ENCODE data around the gene SNX9.
"Not testable (repeated sequence)": the region's sequence is repeated elsewhere in the genome, so short reads cannot be mapped to it uniquely, and the experiment has no call there.

SNX9 gene

GRCh38 chr6:157823001-157823527, at the start of gene SNX9:
Gene SNX9, plus strand, starts transcription at chr6:157823246. Its CDS starts 189 bp downstream, at chr6:157823435.
- DNase-seq, result peak; percentile 72

GRCh38 chr6:157773248-157773773, 49.7 kb upstream of the SNX9 start:
- no peak for DNase-seq

DNA sequence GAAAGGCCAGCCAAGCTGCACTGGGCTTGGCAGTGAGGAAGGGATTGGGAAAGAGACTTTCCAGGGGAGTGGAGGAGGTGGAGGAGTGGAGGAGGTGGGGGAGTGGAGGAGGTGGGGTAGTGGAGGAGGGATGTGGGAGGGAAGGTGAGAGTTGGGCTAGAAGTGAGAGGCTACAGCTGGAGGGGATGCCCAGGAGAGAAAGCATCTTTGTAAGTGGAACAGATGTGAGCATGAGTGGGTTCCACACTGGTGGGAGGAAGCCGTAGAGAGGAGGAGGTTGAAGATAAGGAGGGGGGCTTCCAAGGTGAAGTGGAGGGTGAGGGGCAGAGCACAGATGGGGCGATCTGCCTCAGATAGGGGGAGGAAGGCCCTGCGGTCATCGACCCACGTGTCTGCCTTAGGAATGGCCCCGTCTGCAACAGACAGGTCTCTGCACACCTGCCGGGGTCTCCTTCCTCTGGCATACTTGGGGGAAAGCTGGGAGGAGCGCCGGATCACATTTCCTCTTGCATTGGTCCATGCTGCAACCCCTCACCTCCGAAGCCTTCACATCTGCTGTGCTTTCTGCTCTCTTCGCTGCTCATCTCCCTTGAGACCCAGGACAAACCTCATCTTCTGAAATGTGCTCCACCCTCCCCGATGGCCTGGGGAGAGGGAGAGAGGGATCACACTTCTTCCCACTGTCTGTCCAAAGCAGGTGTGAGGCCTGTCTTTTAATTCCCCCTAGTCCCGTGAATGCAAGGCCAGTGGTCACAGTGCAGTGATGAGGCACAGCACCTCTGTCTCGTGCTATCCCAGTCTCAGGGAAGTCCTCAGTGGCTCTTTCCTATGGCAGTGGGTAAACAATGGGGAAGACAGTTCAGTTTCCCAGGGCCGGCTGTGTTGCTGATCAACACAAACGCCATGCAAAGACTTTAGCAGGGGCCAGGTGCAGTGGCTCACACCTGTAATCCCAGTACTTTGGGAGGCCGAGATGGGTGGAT, 48.6 kb upstream of the SNX9 start:
- no peak for DNase-seq

- DNase-seq, result no peak
Observed at GRCh38 chr6:157775376-157775775, 47.7 kb upstream of the SNX9 start.

DNA sequence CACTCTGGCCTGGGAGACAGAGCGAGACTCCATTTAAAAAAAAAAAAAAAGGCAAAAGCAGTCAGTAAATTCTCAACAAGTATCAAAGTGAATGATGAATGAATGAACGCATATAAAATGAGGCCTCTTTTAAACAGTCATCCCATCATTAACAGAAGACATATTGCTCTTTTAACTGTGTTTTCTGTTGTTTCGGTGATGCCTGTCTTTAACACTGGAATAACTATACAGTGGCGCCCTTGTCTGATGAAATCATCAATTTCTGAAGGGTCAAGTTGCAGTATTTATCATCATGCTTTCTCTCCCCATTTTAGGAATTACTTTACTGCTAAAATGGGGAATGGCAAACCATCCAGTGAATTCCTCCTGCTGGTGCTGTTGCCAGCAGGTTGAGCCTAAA, 45.7 kb upstream of the SNX9 start:
- no peak for DNase-seq

- no peak for DNase-seq
Observed at GRCh38 chr6:157778719-157779118, 44.3 kb upstream of the SNX9 start.

DNA sequence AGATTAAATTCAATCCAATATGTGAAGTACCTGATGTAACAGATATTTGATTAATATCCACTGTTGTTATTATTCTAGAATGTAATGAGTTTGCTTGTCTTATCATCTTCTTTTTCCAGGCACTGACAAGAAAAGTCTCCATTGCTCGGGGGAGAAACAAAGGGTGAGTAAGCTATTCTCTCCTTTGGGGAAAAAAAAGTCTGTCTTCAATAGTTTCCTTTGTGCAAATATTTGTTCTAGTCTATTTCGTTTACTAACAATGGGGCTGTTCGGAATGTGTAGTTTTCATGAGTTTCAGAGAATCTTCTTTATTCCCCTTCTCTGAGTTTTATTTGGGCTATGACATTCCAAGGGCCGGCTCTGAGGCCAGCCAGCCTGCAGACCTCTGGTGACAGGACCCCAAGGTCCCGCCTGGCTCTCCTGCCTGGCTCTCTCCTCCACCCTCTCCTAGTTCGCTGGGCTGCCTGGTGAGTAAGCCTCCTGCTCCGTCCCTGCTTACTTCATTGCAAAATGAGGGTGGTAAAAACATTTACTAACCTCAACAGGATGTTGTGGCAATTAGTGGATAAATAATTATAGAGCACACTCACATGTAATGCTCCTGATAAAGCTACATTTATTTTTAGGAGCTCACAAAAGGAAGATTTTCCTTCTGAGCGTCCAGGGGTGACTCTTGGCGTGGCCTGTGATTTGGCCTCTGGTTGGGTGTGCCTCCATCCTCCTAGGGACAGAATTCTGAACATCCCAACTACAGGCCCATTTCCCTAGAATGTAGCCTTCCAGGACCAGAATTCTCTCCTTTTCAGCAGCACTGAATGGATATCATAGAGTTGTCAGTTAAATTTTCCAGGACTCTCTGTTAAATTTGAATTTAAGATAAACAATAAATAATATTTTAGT, 43.1 kb upstream of the SNX9 start:
- no peak for DNase-seq

DNA sequence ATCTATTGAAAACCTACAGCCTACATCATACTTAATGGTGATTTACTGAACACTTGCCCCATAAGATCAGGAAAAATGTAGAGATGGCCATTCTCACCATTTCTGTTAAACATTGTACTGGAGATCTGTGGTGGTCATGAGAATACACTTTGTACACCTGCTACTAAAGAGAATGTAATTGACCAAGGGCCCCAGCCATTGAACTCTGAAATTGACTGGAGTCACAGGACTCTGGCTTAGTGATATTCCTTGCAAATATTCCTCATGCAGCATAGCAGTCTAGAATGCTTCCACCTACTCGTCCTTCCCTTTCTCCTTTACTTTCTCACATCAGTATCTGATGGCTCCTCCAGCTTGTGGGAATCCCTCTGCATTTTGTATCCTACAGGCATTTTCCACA, 37.4 kb upstream of the SNX9 start:
- no peak for DNase-seq

GRCh38 chr6:157786221-157786620, 36.8 kb upstream of the SNX9 start:
- DNase-seq, result no peak

DNA sequence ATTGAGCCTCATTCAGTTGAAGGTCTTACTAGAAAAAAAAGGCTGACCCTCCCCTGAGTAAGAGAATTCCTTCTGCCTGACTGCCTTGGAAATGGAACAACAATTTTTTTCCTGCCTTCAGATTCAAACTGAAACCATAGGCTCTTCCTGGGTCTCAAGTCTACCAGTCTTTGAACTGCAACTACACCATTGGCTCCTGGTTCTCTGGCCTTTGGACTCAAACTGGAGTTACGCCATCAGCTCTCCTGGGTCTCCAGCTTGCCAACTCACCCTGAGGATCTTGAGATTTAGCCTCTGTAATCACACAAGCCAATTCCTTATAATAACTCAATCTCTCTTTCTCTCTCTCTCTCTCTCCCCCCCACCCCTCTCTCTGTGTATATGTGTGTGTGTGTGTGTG, 36.0 kb upstream of the SNX9 start:
- no peak for DNase-seq

DNA sequence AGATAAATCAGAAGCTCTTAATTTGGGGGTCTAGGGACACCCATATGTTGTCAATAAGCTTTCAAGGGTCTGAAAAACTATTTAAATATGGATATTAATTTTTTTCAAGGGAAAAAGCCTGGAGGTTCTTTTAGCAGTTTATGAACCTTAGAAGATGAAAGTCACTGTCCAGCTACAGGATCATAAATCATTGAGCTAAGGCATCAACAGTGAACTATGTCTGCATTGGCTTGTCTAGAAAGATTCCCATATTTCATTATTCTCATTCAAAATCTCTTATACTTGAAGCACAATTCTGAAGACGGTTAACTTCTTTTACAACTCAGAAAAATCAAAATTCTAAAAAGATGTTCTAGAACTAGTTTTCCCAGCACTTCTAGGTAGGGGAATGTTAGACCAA, 34.9 kb upstream of the SNX9 start:
- DNase-seq, result no peak

- DNase-seq, result no peak
Observed at GRCh38 chr6:157789297-157789696, 33.7 kb upstream of the SNX9 start.

DNA sequence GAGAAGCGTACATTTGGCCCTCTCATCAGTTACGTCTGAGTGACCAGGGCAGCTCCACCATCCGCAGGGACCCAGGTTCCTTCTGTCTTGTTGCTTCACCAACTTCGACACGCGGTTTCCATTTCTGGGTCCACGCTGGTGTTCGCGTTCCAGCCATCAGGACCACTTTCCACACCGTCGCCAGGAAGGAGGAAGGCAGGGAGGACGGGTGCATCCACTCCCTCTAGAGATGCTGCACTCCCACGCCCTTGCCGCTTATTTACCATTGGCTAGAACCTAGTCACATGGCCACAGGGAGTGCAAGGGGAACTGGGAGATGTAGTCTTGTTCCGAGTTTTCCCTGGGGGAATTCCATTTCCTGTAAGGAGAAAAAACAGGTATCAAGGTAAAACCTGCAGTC, 33.2 kb upstream of the SNX9 start:
- no peak for DNase-seq

DNA sequence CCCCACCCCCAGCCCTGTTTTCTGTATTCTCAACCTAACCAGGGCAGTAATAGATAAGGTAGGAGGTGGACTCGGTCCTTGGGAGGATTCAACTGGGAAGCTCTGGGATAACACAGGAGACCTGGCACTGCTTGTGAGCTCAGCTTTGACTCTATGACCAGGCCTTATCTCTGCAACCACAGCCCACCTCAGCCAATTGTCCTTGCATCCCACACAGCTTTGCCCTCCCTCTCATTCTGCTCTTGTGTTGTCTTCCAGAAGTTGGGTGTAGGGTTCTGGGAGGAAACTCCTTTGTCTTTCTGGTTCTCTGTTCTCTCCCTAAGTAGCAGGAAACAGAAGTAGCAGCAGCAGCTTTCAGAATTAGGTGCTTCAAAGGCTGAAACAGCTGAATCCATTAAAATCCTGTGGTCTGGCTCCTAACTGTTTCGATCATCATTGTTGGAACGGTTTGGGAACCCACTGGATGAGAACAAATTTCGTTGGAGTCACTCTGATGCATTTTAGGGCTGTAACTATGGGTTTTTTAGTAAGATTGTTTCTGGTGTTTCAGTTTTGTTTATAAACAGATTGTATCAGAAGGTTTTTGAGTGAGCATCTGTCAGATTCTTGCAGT, 32.4 kb upstream of the SNX9 start:
- no peak for DNase-seq

DNA sequence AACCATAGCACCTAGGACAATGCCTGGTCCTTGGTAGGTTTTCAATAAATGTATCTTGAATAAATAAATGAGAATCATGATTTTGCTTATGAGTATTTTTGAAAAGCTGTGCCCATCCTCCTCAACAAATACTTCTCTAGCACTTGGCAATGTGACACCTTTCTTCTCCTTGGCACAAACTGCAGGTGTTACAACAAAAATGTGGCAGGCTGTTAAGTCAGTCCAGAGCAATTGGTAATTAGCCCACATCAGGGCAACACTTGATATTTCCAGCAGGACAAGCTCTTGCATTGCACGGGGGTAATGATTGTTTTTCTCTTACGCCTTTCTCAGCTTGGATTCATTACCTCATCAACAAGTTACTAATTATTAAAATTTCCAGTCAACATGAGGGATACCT, 31.6 kb upstream of the SNX9 start:
- DNase-seq, result no peak

DNA sequence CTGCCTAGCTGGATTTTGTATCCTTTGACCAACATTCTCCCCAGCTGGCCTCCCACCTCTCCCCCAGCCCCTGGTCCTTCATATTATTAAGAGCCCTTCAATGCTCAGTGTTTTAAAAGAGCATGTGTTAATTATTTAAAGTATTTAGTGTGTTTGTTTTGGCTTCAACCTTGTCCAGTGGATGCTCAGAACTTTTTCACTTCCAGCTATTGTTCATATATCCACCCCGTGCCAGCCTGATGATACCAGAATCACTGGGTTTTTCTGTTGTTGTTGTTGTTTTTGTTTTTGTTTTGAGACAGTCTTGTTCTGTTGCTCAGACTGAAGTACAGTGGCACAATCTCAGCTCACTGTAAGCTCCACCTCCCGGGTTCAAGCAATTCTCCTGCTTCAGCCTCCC, 30.4 kb upstream of the SNX9 start:
- no peak for DNase-seq

DNA sequence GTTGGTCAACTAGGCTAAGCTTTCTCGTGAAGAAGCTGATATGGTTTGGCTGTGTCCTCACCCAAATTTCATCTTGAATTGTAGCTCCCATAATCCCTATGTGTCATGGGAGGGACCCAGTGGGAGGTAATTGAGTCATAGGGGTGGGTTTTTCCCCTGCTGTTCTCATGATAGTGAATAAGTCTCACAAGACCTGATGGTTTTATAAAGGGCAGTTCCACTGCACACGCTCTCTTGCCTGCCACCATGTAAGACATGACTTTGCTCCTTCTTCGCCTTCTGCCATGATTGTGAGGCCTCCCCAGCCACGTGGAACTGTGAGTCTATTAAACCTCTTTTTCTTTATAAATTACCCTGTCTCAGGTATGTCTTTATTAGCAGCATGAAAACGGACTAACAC, 29.0 kb upstream of the SNX9 start:
- not testable (repeated sequence) for DNase-seq

GRCh38 chr6:157795841-157796240, 27.2 kb upstream of the SNX9 start:
- no peak for DNase-seq

- no peak for DNase-seq
Observed at GRCh38 chr6:157798851-157799250, 24.2 kb upstream of the SNX9 start.

DNA sequence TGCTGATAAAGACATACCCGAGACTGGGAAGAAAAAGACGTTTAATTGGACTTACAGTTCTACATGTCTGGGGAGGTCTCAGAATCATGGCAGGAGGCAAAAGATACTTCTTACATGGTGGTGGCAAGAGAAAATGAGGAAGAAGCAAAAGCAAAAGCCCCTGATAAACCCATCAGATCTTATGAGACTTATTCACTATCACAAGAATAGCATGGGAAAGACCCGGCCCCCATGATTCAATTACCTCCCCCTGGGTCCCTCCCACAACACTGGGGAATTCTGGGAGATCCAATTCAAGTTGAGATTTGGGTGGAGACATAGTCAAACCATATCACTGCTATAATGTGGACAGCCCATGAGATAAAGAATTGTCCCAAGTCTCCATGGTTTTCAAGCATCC, 23.5 kb upstream of the SNX9 start:
- DNase-seq, result not testable (repeated sequence)

DNA sequence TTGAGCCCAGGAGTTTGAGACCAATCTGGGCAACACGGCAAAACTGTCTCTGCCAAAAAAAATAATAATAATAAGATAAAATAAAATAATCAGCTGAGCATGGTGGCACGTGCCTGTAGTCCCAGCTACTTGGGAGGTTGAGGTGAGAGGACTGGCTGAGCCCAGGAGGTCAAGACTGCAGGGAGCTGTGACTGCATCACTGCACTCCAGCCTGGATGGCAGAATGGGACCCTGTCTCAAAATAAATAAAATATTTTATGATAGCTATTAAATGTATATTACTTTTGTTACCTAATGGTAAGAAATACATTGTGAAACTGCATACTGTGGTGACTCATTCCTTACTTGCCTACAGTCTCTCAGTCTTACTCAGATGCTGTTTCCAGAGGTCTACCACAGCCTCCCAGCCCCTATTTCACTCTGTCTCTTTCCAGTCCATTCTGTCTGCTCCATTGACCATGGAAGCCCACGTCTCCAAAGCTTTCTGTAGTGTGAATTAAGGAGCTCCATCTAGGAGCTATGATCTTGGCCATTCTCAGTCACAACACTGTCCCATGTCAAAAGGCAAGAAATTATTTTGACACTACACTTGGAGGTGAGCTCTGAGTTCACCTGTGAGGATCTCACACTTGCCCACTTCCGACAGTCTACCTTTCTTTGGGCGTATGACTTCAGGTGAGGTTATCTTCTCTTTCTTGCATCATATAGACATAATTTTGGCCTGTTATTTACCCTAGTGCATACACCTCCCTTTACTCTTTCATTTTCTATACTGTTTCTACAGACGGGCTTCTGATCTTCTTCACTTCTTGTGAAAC, 22.4 kb upstream of the SNX9 start:
- peak; percentile 47 for DNase-seq
